HEK293T (cell line): ENCODE measurements around the gene SDHAF4.
"Not testable (repeated sequence)": the region's sequence is repeated elsewhere in the genome, so short reads cannot be mapped to it uniquely, and the experiment has no call there.

ENCODE experiments used
- CTCF ChIA-PET: fragments of 350-600 bp; formaldehyde crosslinking; extraction: SDS; loops from one replicate; lab custom pipeline; 2021; ENCODE audit warnings: antibody characterized with exemption, inconsistent platforms; lab: Yijun Ruan, JAX
- POLR2A ChIA-PET: fragments of 350-600 bp; formaldehyde crosslinking; extraction: SDS; loops from one replicate; lab custom pipeline; 2020; ENCODE audit warnings: antibody characterized with exemption, inconsistent platforms; lab: Yijun Ruan, JAX
- DNase-seq: peaks from one replicate; pipeline ENCODE4 v3.0.0; 2012; ENCODE audit warnings: mixed read lengths; ENCODE audit errors: extremely low spot score
- ARNT ChIP-seq: fragments of 450-650 bp; IDR thresholded peaks from 2 replicates; pipeline ENCODE4 v1.6.1; 2017; ENCODE audit warnings: mild to moderate bottlenecking
- BHLHE40 ChIP-seq: fragments of 450-650 bp; IDR thresholded peaks from 2 replicates; pipeline ENCODE4 v1.6.1; 2016; ENCODE audit warnings: mild to moderate bottlenecking, moderate library complexity, borderline replicate concordance
- CTBP1 ChIP-seq: fragments of 450-650 bp; IDR thresholded peaks from 2 replicates; pipeline ENCODE4 v1.6.1; 2016; ENCODE audit warnings: borderline replicate concordance
- ELF4 ChIP-seq: fragments of 450-650 bp; IDR thresholded peaks from 2 replicates; pipeline ENCODE4 v1.6.1; 2017; ENCODE audit warnings: antibody characterized with exemption
- FOXA1 ChIP-seq: fragments of 450-650 bp; IDR thresholded peaks from 2 replicates; pipeline ENCODE4 v1.6.1; 2016; ENCODE audit warnings: mild to moderate bottlenecking
- FOXK2 ChIP-seq: fragments of 450-650 bp; IDR thresholded peaks from 2 replicates; pipeline ENCODE4 v1.6.1; 2016; ENCODE audit warnings: mild to moderate bottlenecking
- FOXM1 ChIP-seq: fragments of 450-650 bp; IDR thresholded peaks from 2 replicates; pipeline ENCODE4 v1.6.1; 2017; ENCODE audit warnings: mild to moderate bottlenecking, borderline replicate concordance
- HDGF ChIP-seq: fragments of 450-650 bp; IDR thresholded peaks from 2 replicates; pipeline ENCODE4 v1.6.1; 2017; ENCODE audit warnings: antibody characterized with exemption, borderline replicate concordance
- L3MBTL2 ChIP-seq: fragments of 450-650 bp; conservative IDR thresholded peaks from 2 replicates; pipeline ENCODE4 v1.6.1; 2016; ENCODE audit warnings: mild to moderate bottlenecking
- LEF1 ChIP-seq: fragments of 450-650 bp; IDR thresholded peaks from 2 replicates; pipeline ENCODE4 v1.6.1; 2017; ENCODE audit warnings: mild to moderate bottlenecking, borderline replicate concordance
- NFRKB ChIP-seq: fragments of 450-650 bp; IDR thresholded peaks from 2 replicates; pipeline ENCODE4 v1.6.1; 2016; ENCODE audit warnings: mild to moderate bottlenecking, moderate library complexity
- PKNOX1 ChIP-seq: fragments of 450-650 bp; IDR thresholded peaks from 2 replicates; pipeline ENCODE4 v1.6.1; 2016
- SP1 ChIP-seq: fragments of 450-650 bp; IDR thresholded peaks from 2 replicates; pipeline ENCODE4 v1.6.1; 2017
- SUZ12 ChIP-seq: fragments of 450-650 bp; IDR thresholded peaks from 2 replicates; pipeline ENCODE4 v1.6.1; 2016; ENCODE audit warnings: mild to moderate bottlenecking
- TARDBP ChIP-seq: fragments of 450-650 bp; IDR thresholded peaks from 2 replicates; pipeline ENCODE4 v1.6.1; 2016
- ZNF384 ChIP-seq: fragments of 450-650 bp; IDR thresholded peaks from 2 replicates; pipeline ENCODE4 v1.6.1; 2016

The SDHAF4 gene

GRCh38 chr6:70552974-70553373, 13.8 kb upstream of the SDHAF4 start:
- CTCF ChIA-PET = interaction anchor here (0.6 kb wide), 1 partner anchor 134 kb away, joined by 3 read pairs; no protein-coding TSS in a partner anchor
- DNase-seq = no peak
- POLR2A ChIA-PET = interaction anchor here (1.4 kb wide), 1 partner anchor 14 kb away, joined by 6 read pairs; the partner anchor contains the start of gene SDHAF4
- TF ChIP-seq SP1 (no peak), LEF1 (no peak), CTBP1 (no peak), NFRKB (no peak), FOXK2 (no peak), FOXM1 (no peak), PKNOX1 (no peak), TARDBP (no peak), ZNF384 (no peak), L3MBTL2 (no peak), ARNT (no peak)

DNA sequence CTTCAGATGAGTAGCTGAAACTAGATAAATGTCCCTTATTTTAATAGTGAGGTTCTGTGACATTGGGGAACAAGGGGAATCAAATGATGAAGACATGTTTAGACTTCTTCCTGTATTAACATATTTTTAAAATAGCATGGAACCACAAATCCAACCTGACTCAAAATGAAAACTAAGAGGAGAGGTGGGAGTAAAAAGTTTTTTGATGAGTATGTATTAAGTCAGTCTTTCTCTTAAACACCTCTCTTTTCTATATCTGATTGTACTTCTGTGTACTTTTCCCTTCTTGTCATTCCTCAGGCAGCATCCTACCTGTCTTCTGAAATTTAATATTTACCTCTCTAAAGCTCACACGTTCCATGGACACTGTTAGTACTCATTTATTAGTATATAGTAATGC, 8.7 kb upstream of the SDHAF4 start:
- POLR2A ChIA-PET = interaction anchor here (1.4 kb wide), 1 partner anchor 9 kb away, joined by 6 read pairs; the partner anchor contains the start of gene SDHAF4

GRCh38 chr6:70562401-70562800, 4.3 kb upstream of the SDHAF4 start:
- POLR2A ChIA-PET, DNase-seq, CTCF ChIA-PET: not testable (repeated sequence)

More for the DNA sequence above, 8.7 kb upstream of the SDHAF4 start:
- CTCF ChIA-PET = no interaction called here
- no peak for DNase-seq
- TF ChIP-seq CTBP1 (no peak), NFRKB (no peak), SUZ12 (no peak), HDGF (no peak), L3MBTL2 (no peak), BHLHE40 (no peak), FOXK2 (no peak), FOXM1 (no peak), SP1 (no peak), PKNOX1 (no peak), FOXA1 (no peak), ELF4 (no peak), ARNT (no peak), LEF1 (no peak), TARDBP (no peak), ZNF384 (no peak)

DNA sequence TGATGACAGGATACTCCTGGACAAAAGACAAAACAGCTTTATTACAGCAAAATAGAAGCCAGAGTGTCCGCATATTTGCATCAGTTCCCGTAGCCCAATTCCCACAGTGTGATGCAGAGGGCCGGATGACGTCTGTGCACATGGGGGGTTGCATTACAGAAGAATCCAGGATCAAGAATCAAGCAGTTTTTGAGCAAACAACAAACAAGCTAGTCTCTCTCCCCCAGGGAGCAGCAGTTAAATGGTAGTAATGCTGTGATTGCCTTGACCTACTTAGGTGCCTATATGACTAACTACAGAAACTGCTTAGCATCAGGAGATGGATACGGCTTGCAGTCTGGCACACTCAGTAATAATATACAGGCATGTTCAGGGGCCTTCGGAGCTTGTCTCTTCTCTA, 3.2 kb upstream of the SDHAF4 start:
- DNase-seq = no peak
- ChIA-PET POLR2A (no interaction called here), CTCF (no interaction called here)
- no peak for TF ChIP-seq CTBP1
- TF ChIP-seq LEF1 = no peak
- TF ChIP-seq TARDBP = no peak
- no peak for TF ChIP-seq ARNT
- TF ChIP-seq NFRKB = no peak
- TF ChIP-seq SP1 = no peak
- no peak for TF ChIP-seq BHLHE40
- TF ChIP-seq FOXK2 = no peak
- no peak for TF ChIP-seq SUZ12
- TF ChIP-seq FOXM1 = no peak
- no peak for TF ChIP-seq HDGF
- no peak for TF ChIP-seq FOXA1

DNA sequence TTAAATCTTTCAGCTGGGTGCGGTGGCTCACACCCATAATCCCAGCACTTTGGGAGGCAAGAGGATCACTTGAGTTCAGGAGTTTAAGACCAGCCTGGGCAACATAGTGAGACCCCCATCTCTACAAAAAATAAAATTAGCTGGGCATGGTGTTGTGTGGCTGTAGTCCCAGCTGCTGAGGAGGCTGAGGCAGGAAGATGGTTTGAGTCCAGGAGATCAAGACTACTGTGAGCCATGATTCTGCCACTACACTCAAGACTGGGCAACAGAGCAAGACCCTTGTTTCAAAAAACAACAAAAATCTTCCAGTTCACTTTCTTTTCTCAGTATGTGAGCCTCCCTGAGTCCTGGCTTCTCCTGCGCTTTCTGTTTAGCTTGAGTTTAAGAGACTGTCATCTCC, 7.9 kb downstream of the SDHAF4 start:
- POLR2A ChIA-PET = interaction anchor here (0.6 kb wide), 1 partner anchor 107 kb away, joined by 3 read pairs; no protein-coding TSS in a partner anchor
- no peak for TF ChIP-seq TARDBP
- TF ChIP-seq HDGF = no peak
- TF ChIP-seq FOXM1 = no peak
- TF ChIP-seq L3MBTL2 = no peak
- no peak for TF ChIP-seq BHLHE40
- no peak for TF ChIP-seq CTBP1
- TF ChIP-seq NFRKB = no peak
- TF ChIP-seq FOXK2 = no peak
- TF ChIP-seq LEF1 = no peak
- TF ChIP-seq FOXA1 = no peak
- TF ChIP-seq SUZ12 = no peak
- TF ChIP-seq ARNT = no peak
- no peak for TF ChIP-seq ZNF384
- TF ChIP-seq SP1 = no peak
- no peak for TF ChIP-seq ELF4
- TF ChIP-seq PKNOX1 = no peak
- no peak for DNase-seq
- CTCF ChIA-PET = interaction anchor here (0.5 kb wide), 1 partner anchor 850 kb away, joined by 5 read pairs; no protein-coding TSS in a partner anchor

DNA sequence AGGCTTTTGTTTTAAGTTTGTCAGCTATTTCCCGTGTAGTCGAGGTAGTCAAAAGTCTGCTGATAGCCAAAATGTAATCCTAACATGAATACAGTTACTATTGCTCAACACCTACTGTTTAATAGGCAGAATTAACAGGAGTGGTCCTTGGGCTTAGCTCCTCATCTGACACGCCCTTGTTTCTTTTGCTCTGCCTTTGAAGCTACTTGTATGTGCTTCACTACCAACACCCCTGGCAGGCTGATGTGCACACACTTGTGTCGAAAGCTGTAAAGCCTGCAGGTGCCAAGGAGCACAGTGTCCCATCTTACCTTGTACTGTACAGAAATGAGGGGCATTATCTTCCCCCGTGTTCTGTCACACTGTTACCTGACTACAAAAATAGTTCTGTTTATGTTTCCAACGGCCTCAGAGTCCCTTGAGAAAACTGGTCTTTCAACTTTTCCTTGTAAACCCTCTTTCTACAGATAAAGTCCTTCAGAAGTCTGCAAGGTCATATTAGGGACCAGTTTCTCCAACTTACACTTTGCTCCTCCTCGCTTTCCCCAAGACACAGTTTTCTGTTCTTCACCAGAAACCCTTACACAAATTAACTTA, 9.3 kb downstream of the SDHAF4 start:
- TF ChIP-seq ARNT (no peak), NFRKB (no peak), FOXK2 (no peak), L3MBTL2 (no peak), PKNOX1 (no peak), ZNF384 (no peak), SP1 (no peak), FOXA1 (no peak), FOXM1 (no peak), HDGF (no peak), TARDBP (no peak), CTBP1 (no peak), LEF1 (no peak), ELF4 (no peak), SUZ12 (no peak), BHLHE40 (no peak)
- CTCF ChIA-PET = interaction anchor here (0.6 kb wide), 1 partner anchor 31 kb away, joined by 7 read pairs; no protein-coding TSS in a partner anchor
- POLR2A ChIA-PET = interaction anchor here (1.5 kb wide), 1 partner anchor 9 kb away, joined by 12 read pairs; the partner anchor contains the start of gene SDHAF4
- DNase-seq = no peak
